22Rv1 (cell line): ENCODE measurements around the gene MEIOB.

Source experiments
- ZFX ChIP-seq: fragments of 450-650 bp; IDR thresholded peaks from 2 replicates; pipeline ENCODE4 v1.6.1; 2017; ENCODE audit warnings: antibody characterized with exemption, borderline replicate concordance
- TF ChIP-seq, protein P1 (sequence below): fragments of 450-650 bp; IDR thresholded peaks from 2 replicates; pipeline ENCODE4 v1.5.1; 2017; ENCODE audit warnings: mild to moderate bottlenecking

DNA sequence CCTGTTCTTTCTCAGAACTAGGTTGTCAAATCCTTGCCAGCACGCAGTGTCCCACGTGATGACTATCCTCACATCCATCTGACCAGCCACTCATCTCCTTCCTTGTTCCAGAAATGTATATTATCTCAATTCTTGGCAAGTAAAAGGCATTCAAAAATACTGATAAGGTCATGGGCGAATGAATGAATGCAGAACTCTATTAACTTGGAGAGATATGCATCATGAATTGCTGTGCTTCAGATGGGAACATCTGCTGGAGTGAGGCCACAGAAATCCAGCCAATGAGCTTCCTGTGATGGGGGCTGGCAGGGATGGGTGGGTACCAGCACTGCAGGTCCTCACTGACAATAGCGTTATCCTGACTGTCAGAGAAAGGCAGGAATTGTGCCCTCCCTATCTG, 26.0 kb downstream of the MEIOB start:
- TF ChIP-seq, protein P1, sequence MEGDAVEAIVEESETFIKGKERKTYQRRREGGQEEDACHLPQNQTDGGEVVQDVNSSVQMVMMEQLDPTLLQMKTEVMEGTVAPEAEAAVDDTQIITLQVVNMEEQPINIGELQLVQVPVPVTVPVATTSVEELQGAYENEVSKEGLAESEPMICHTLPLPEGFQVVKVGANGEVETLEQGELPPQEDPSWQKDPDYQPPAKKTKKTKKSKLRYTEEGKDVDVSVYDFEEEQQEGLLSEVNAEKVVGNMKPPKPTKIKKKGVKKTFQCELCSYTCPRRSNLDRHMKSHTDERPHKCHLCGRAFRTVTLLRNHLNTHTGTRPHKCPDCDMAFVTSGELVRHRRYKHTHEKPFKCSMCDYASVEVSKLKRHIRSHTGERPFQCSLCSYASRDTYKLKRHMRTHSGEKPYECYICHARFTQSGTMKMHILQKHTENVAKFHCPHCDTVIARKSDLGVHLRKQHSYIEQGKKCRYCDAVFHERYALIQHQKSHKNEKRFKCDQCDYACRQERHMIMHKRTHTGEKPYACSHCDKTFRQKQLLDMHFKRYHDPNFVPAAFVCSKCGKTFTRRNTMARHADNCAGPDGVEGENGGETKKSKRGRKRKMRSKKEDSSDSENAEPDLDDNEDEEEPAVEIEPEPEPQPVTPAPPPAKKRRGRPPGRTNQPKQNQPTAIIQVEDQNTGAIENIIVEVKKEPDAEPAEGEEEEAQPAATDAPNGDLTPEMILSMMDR, result no peak
- no peak for TF ChIP-seq ZFX
